HEK293T (cell line): ENCODE data around the gene NRIP1.

ENCODE experiments used
- ARNT ChIP-seq: fragments of 450-650 bp; IDR thresholded peaks from 2 replicates; pipeline ENCODE4 v1.6.1; 2017; ENCODE audit warnings: mild to moderate bottlenecking
- SP1 ChIP-seq: fragments of 450-650 bp; IDR thresholded peaks from 2 replicates; pipeline ENCODE4 v1.6.1; 2017

GRCh38 chr21:14922980-14923379 is 141.8 kb downstream of the NRIP1 start:
- no peak for TF ChIP-seq SP1
- TF ChIP-seq ARNT: no peak
